Prostate gland (tissue), 2 donors: Measurements from ENCODE around the gene GPR101. TPM values are rescaled to one million over a fixed set of nuclear protein-coding genes. Genes with fewer than 3 reads are reported as not detected.

Experiments used
- DNase-seq: peaks from one replicate; pipeline ENCODE4 v3.0.0-alpha.2; 2019; ENCODE audit warnings: low spot score
- H3K27ac ChIP-seq, 2 donors: fragments of 200-600 bp; sonication (generic); 2 replicates each; pipeline ENCODE4 v1.5.1; 2017 to 2019
- H3K27me3 ChIP-seq: fragments of 200-600 bp; sonication (generic); replicated peaks from 2 replicates; pipeline ENCODE4 v1.5.1; 2019; ENCODE audit not compliant: insufficient read depth
- H3K36me3 ChIP-seq, 2 donors: fragments of 200-600 bp; sonication (generic); 1 replicate in 1 of 2; 2 replicates in 1 of 2; pipeline versions ENCODE4 v1.5.1 to v1.8.1; 2017 to 2019
- H3K4me1 ChIP-seq: fragments of 200-600 bp; sonication (generic); replicated peaks from 2 replicates; pipeline ENCODE4 v1.5.1; 2019
- H3K4me3 ChIP-seq, 2 donors: fragments of 200-600 bp; sonication (generic); 2 replicates each; pipeline ENCODE4 v1.5.1; 2017 to 2019
- H3K9me3 ChIP-seq: fragments of 200-600 bp; sonication (generic); 2 replicates; pipeline ENCODE4 v1.5.1; 2017
- POLR2A ChIP-seq: fragments of 450-650 bp; IDR thresholded peaks from one replicate; pipeline ENCODE4 v1.6.1; 2016; ENCODE audit warnings: antibody characterized with exemption, mild to moderate bottlenecking
- POLR2AphosphoS5 ChIP-seq: sonication (generic); formaldehyde crosslinking; IDR thresholded peaks from one replicate; pipeline ENCODE4 v1.6.1; 2017; ENCODE audit warnings: antibody characterized with exemption
- WGBS: methylation state at CpG from one replicate; pipeline ENCODE4 v1.1.5; 2018; 5-methylcytosine and 5-hydroxymethylcytosine counted together
- intact Hi-C: fragments of 100-400 bp; cut with DNase I; formaldehyde crosslinking; loops from one replicate; pipeline ENCODE4 v1.14.2; 2022
- total RNA-seq, 2 donors: library from RNA; depleted of rRNA; stranded (reverse); fragments of >200 nt; gene quantifications; one replicate each; pipeline ENCODE4 v1.1.0, GENCODE V29; 2016
- TF ChIP-seq, protein P1 (sequence below), 4 experiments: fragments of 200-600 bp in 2 of 4; fragments of 450-650 bp in 2 of 4; sonication (generic) in 2 of 4; IDR thresholded peaks; 1 replicate in 3 of 4; 2 replicates in 1 of 4; pipeline ENCODE4 v1.5.1; 2016 to 2019; ENCODE audit warnings: antibody characterized with exemption in 4 of 4, mild to moderate bottlenecking in 2 of 4, moderate library complexity in 2 of 4

GPR101 gene, protein sequence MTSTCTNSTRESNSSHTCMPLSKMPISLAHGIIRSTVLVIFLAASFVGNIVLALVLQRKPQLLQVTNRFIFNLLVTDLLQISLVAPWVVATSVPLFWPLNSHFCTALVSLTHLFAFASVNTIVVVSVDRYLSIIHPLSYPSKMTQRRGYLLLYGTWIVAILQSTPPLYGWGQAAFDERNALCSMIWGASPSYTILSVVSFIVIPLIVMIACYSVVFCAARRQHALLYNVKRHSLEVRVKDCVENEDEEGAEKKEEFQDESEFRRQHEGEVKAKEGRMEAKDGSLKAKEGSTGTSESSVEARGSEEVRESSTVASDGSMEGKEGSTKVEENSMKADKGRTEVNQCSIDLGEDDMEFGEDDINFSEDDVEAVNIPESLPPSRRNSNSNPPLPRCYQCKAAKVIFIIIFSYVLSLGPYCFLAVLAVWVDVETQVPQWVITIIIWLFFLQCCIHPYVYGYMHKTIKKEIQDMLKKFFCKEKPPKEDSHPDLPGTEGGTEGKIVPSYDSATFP
- total RNA-seq: not detected

DNA sequence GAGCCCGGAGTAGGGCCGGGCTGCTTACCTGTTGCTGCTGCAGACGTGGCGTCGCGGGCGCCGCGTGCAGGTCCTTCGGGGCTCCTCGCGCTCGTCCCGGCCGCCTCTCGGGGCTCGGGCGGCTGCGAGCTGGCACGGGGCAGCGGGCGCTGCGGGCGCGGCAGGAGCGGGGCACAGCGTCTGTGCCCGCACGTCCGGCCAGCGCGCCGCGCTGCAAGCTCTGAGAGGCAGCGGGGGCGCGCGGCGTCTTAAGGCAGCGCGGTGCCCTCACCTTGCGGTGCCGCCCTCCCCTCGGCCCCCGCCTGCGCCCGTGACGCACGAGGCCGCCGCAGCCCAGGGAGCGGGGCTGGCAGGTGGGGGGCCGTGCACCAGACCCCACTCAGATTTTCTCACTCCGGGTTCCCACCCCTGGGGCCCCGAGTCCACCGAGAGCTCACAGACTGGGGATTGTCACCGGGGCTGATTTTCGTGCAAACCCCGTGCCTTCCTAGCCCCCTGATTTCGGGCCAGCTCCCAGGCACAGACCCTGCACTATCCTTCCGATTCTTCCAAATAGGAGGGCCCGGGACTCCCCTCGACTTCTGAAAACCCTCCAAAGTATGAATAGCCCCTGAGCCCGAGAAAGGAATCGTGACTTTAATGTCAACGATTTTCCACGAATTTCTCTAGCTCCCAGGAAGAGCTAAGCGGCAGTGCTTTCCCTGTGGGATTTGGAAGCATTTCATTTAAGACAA is at the start of gene GPR101:
TSS of gene GPR101 (minus strand) at position 222 of the 734 bp plus-strand sequence. CDS start 2,321 bp downstream, outside the sequence.
- no peak for DNase-seq
- no peaks in the 10 kb centered on the region for H3K27me3 ChIP-seq
- no peaks in the 10 kb centered on the region for H3K9me3 ChIP-seq
- TF ChIP-seq, protein P1, sequence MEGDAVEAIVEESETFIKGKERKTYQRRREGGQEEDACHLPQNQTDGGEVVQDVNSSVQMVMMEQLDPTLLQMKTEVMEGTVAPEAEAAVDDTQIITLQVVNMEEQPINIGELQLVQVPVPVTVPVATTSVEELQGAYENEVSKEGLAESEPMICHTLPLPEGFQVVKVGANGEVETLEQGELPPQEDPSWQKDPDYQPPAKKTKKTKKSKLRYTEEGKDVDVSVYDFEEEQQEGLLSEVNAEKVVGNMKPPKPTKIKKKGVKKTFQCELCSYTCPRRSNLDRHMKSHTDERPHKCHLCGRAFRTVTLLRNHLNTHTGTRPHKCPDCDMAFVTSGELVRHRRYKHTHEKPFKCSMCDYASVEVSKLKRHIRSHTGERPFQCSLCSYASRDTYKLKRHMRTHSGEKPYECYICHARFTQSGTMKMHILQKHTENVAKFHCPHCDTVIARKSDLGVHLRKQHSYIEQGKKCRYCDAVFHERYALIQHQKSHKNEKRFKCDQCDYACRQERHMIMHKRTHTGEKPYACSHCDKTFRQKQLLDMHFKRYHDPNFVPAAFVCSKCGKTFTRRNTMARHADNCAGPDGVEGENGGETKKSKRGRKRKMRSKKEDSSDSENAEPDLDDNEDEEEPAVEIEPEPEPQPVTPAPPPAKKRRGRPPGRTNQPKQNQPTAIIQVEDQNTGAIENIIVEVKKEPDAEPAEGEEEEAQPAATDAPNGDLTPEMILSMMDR (IDR thresholded peaks at IDR 0.05): no peak
- TF ChIP-seq POLR2AphosphoS5 (no peak), POLR2A (no peak)
- no peak within 1 kb of the TSS for H3K27ac ChIP-seq
- no peaks in the 10 kb centered on the region for H3K36me3 ChIP-seq
- intact Hi-C loops: no loop called here
- 2% methylated on average over 30 of the region's 68 CpGs for WGBS
- H3K4me1 ChIP-seq: no peaks in the 10 kb centered on the region
- no peak within 1 kb of the TSS for H3K4me3 ChIP-seq

DNA sequence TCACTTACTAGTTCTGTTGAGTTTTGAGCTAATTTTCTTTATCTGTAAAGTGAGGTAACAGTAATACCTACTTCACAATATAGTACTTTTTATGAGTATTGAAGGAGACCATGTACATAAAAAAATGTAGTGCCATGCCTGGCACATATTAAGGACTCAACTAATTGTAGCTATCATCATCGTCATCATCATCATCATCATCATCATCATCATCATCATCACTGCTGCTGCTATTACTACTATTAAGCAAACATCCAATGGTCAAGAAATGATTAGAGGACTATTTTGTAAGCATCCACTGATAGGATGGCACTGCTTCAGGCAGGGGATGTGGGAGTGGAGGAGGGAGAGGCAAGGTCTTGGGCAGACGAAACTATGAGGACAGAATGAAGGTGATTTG is 47.4 kb upstream of the GPR101 start:
- WGBS: 85% methylated on average over 2 of the region's 2 CpGs
- TF ChIP-seq POLR2AphosphoS5: no peak
- no peak for TF ChIP-seq POLR2A
- TF ChIP-seq, protein P1 (IDR thresholded peaks at IDR 0.05): no peak
- no peaks in the 10 kb centered on the region for H3K4me1 ChIP-seq
- H3K4me3 ChIP-seq: no peak overlapping the region
- intact Hi-C loops: no loop called here
- H3K27me3 ChIP-seq: no peaks in the 10 kb centered on the region
- H3K27ac ChIP-seq: no peak overlapping the region
- no peaks in the 10 kb centered on the region for H3K36me3 ChIP-seq
- H3K9me3 ChIP-seq: no peaks in the 10 kb centered on the region
- DNase-seq: no peak

DNA sequence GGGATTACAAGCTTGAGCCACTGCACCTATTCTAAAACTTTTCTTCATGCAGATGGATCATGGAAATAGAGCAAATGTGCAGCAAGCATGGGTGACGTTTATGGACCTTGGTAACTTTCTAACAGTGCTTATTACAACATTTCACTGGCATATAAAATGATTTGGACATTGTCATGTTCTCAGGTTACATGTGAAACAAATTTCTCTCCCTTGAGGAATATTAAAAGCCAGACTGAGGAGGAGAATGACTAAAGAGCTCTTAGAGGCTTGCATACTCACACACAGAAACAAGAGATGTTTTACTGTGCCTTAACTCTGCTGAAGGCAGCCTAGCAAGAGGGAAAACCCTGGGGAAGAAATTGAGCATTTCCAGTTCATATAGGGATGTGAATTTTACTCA is 38.6 kb upstream of the GPR101 start:
- no peak for DNase-seq
- TF ChIP-seq, protein P1 (IDR thresholded peaks at IDR 0.05): no peak
- TF ChIP-seq POLR2A: no peak
- TF ChIP-seq POLR2AphosphoS5: no peak
- 0% methylated on average over 1 of the region's 1 CpG for WGBS

DNA sequence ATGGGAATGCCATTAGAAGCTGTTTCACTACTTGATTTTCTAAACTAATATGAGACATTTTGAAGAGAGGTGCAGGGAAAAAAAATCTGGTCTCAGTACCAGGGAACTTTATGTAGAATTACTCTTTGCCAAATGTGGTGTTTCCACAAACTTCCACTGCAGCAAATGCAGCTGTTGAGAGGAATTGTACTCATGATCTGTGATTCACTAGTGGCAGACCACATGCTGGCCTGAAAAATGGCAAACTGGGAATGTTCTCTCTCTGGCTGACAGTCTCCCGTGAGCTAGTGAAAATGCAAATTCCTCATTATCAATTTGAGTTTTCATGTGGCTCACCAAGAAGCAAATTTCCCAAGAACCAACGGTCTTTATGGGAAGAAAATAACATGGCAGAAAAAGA is 37.8 kb upstream of the GPR101 start:
- Histone ChIP-seq H3K27ac (no peak overlapping the region), H3K27me3 (no peaks in the 10 kb centered on the region), H3K9me3 (no peaks in the 10 kb centered on the region), H3K4me1 (no peaks in the 10 kb centered on the region), H3K36me3 (no peaks in the 10 kb centered on the region), H3K4me3 (no peak overlapping the region)
- 82% methylated on average over 2 of the region's 2 CpGs for WGBS
- DNase-seq: no peak
- intact Hi-C loops: no loop called here
- TF ChIP-seq POLR2A (no peak), POLR2AphosphoS5 (no peak)
- TF ChIP-seq, protein P1 (IDR thresholded peaks at IDR 0.05): no peak

More for the DNA sequence above, 38.6 kb upstream of the GPR101 start:
- Histone ChIP-seq H3K9me3 (no peaks in the 10 kb centered on the region), H3K4me1 (no peaks in the 10 kb centered on the region), H3K27ac (no peak overlapping the region), H3K36me3 (no peaks in the 10 kb centered on the region), H3K4me3 (no peak overlapping the region), H3K27me3 (no peaks in the 10 kb centered on the region)
- intact Hi-C loops: no loop called here
